ENCODE measurements around the gene TRAF3IP1. TPM values are rescaled to one million over a fixed set of nuclear protein-coding genes. Genes with fewer than 3 reads are reported as not detected.

TRAF3IP1 gene
- total RNA-seq, 4 donors from 2014 or later: 8.5 to 20.8 (median 10.9) TPM

DNA sequence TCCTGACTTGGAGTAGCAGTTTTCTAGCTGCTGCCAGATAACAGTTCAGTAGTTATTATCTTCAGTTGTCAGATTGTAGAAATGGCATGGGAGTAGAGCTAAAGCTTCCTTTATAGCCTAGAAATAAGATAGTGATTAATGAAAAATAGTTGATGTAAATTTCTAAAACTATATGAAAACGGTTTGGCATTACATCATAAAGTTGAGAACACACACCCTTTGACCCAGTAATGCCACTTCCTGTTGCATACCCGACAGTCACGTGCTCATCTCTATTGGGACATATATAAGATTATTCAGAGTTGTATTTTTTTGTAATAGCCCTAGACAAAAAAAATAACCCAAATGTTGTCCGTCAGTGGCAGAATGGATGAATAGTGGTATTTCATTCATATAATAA, 67.0 kb downstream of the TRAF3IP1 start:
- Histone ChIP-seq H3K9me3 (no peaks in the 10 kb centered on the region), H3K27me3 (no peaks in the 10 kb centered on the region), H3K36me3 (no peaks in the 10 kb centered on the region), H3K4me1 (peaks cover 11 to 22% of the 10 kb centered on the region in 2 donors), H3K27ac (no peak overlapping the region), H3K4me3 (no peak overlapping the region)
- in situ Hi-C loops (cut with MboI; ENCODE audit: low sequenced_read_pairs in 4 of 4) (no loop called here), intact Hi-C loops (cut with DNase I; ENCODE audit: low total_unique reads) (no loop called here)
- ATAC-seq (no peak), DNase-seq (no peak)
- TF ChIP-seq, protein P1, sequence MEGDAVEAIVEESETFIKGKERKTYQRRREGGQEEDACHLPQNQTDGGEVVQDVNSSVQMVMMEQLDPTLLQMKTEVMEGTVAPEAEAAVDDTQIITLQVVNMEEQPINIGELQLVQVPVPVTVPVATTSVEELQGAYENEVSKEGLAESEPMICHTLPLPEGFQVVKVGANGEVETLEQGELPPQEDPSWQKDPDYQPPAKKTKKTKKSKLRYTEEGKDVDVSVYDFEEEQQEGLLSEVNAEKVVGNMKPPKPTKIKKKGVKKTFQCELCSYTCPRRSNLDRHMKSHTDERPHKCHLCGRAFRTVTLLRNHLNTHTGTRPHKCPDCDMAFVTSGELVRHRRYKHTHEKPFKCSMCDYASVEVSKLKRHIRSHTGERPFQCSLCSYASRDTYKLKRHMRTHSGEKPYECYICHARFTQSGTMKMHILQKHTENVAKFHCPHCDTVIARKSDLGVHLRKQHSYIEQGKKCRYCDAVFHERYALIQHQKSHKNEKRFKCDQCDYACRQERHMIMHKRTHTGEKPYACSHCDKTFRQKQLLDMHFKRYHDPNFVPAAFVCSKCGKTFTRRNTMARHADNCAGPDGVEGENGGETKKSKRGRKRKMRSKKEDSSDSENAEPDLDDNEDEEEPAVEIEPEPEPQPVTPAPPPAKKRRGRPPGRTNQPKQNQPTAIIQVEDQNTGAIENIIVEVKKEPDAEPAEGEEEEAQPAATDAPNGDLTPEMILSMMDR (IDR thresholded peaks at IDR 0.05 in 4 of 5, conservative IDR thresholded peaks at IDR 0.05 in 1 of 5): no peak
- no peak for TF ChIP-seq POLR2A (IDR thresholded peaks at IDR 0.05)

DNA sequence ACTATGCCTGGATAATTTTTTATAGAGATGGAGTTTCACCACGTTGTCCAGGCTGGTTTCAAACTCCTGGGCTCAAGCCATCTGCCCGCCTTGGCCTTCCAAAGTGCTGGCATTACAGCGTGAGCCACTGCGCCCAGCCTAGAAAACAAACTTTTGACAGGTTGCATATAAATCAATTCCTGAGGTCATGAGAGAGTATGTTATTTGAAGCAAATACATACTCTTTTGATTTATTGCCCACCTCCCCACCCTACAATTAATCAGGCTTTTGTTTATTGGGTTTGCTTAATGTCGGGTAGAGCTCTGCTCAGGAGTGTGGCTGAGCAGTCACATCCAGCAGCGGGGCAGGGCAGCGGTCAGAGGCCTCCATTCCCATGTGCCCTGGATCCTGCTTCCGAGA, 68.5 kb downstream of the TRAF3IP1 start:
- no peak for DNase-seq
- in situ Hi-C loops (cut with MboI; ENCODE audit: low sequenced_read_pairs in 4 of 4): no loop called here
- peaks cover 11 to 22% of the 10 kb centered on the region in 2 donors for H3K4me1 ChIP-seq
- no peaks in the 10 kb centered on the region for H3K9me3 ChIP-seq
- no peaks in the 10 kb centered on the region for H3K36me3 ChIP-seq
- H3K27me3 ChIP-seq: no peaks in the 10 kb centered on the region
- peak overlapping the region; percentile 22 to 77 (median 72) for H3K27ac ChIP-seq
- TF ChIP-seq, protein P1 (IDR thresholded peaks at IDR 0.05 in 4 of 5, conservative IDR thresholded peaks at IDR 0.05 in 1 of 5): no peak
- TF ChIP-seq POLR2A (IDR thresholded peaks at IDR 0.05): no peak
- H3K4me3 ChIP-seq: no peak overlapping the region
- intact Hi-C loops (cut with DNase I; ENCODE audit: low total_unique reads): loop anchor here (2.0 kb wide), 1 partner anchor 70 kb away; no protein-coding TSS in a partner anchor
- no peak for ATAC-seq

DNA sequence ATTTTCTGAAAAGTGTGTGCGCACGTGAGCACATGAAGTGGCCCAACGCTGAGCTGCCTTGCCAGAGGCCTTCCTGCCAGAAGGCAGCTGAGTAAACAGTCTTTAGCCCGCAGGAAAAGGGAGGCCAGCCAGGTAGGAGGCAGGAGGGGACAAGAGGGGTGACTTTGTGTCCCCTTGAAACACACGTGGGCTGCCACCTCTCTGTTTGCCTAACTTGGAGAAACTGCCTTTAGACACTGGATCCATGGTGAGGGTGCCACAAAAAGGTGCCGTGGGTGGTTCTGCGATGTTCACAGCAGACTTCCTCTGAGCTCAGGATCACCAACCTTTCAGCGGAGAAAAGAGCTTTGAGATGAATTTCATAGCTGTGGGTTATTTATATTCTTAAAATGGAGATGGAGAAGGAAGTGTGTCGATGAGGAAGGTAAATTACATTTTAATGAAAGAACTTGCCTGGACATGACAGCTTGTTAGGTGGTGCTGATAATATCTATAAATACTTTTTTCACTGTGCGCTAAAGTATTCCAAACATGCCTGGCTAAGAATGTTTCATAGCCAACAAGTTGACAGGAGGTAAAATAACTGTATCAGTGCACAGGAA, 69.8 kb downstream of the TRAF3IP1 start:
- intact Hi-C loops (cut with DNase I; ENCODE audit: low total_unique reads) (loop anchor here (2.0 to 5.0 kb wide), 2 partner anchors 69 to 207 kb away; no protein-coding TSS in a partner anchor), in situ Hi-C loops (cut with MboI; ENCODE audit: low sequenced_read_pairs in 4 of 4) (no loop called here)
- Histone ChIP-seq H3K27me3 (no peaks in the 10 kb centered on the region), H3K27ac (peak overlapping the region; percentile 71 to 78 (median 76)), H3K9me3 (no peaks in the 10 kb centered on the region), H3K4me1 (peaks cover 11 to 22% of the 10 kb centered on the region in 2 donors), H3K4me3 (no peak overlapping the region), H3K36me3 (no peaks in the 10 kb centered on the region)
- peak; percentile 65 to 71 for DNase-seq
- TF ChIP-seq POLR2A (IDR thresholded peaks at IDR 0.05): no peak
- TF ChIP-seq, protein P1 (IDR thresholded peaks at IDR 0.05 in 4 of 5, conservative IDR thresholded peaks at IDR 0.05 in 1 of 5): no peak
- ATAC-seq: peak; percentile 85 to 95

DNA sequence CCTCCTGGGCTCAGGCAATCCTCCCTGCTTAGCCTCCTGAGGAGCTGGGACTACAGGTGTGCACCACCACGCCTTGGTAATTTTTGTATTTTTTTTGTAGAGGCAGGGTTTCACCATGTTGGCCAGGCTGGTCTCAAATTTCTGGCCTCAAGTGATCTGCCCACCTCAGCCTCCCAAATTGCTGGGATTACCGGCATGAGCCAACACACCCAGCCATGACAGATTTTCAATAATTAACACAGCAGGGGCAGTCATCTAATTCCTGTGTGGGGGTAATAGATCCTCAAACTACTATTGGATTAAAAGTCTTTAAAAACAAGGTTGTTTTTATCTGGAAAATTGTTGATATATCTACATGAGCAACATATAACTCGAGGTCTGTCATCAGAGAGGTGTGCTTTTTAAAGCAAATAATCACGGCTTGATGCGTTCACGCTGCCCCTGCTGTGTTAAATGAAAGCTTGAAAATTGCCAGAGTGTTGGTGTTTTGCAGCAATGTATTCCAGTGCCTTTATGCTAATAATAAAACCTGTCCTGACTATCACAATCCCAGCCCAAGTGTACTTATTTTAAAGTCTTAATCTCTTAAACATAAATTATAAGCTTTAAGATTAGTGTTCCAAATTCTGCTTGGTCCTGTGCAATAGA, 70.8 kb downstream of the TRAF3IP1 start:
- H3K4me1 ChIP-seq: peaks cover 11 to 22% of the 10 kb centered on the region in 2 donors
- intact Hi-C loops (cut with DNase I; ENCODE audit: low total_unique reads): loop anchor here (5.0 kb wide), 1 partner anchor 206 kb away; no protein-coding TSS in a partner anchor
- no peaks in the 10 kb centered on the region for H3K36me3 ChIP-seq
- no peak for TF ChIP-seq POLR2A (IDR thresholded peaks at IDR 0.05)
- TF ChIP-seq, protein P1 (IDR thresholded peaks at IDR 0.05 in 4 of 5, conservative IDR thresholded peaks at IDR 0.05 in 1 of 5): no peak
- in situ Hi-C loops (cut with MboI; ENCODE audit: low sequenced_read_pairs in 4 of 4): no loop called here
- no peak overlapping the region for H3K27ac ChIP-seq
- no peak for ATAC-seq
- DNase-seq: no peak
- no peaks in the 10 kb centered on the region for H3K9me3 ChIP-seq
- no peaks in the 10 kb centered on the region for H3K27me3 ChIP-seq
- no peak overlapping the region for H3K4me3 ChIP-seq
